ENCODE data around the gene TMEM179B.

GRCh38 chr11:62805961-62806441, 18.8 kb downstream of the TMEM179B start:
- TF ChIP-seq POLR2A (IDR thresholded peaks at IDR 0.05; ENCODE audit: low read depth, low read length) (no peak), POLR2AphosphoS5 (IDR thresholded peaks at IDR 0.05; ENCODE audit: low read depth, low read length) (no peak), TAF1 (IDR thresholded peaks at IDR 0.05; ENCODE audit: low read depth, low read length) (no peak), SPI1 (IDR thresholded peaks at IDR 0.05; ENCODE audit: low read depth, low read length) (no peak), POU2F2 (IDR thresholded peaks at IDR 0.05; ENCODE audit: low read depth, low read length) (no peak), PAX5 (IDR thresholded peaks at IDR 0.05; ENCODE audit: insufficient read depth, low read length, severe bottlenecking) (no peak)

Measured in GM12891 (cell line).